ENCODE data around the gene WAS.
"Not testable (repeated sequence)": the region's sequence is repeated elsewhere in the genome, so short reads cannot be mapped to it uniquely, and the experiment has no call there.

The WAS gene

DNA sequence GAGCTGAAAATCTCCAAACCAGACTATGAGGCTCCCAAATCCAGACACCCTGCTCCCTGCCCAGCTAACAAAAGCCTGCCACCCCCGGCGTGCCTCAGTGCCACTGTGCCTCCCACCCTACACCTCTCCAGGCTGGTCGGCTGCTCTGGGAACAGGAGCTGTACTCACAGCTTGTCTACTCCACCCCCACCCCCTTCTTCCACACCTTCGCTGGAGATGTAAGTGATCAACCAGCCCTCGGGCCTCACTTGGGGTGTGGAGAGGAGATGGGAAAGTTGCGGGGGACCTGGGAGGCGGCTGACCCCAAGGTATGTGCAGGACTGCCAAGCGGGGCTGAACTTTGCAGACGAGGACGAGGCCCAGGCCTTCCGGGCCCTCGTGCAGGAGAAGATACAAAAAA lies 1.8 kb downstream of the WAS start:
- ATAC-seq, result no peak
- no peak for DNase-seq

- no peak for ATAC-seq
- no peak for DNase-seq
Observed at GRCh38 chrX:48688531-48689150, 5.0 kb downstream of the WAS start.

DNA sequence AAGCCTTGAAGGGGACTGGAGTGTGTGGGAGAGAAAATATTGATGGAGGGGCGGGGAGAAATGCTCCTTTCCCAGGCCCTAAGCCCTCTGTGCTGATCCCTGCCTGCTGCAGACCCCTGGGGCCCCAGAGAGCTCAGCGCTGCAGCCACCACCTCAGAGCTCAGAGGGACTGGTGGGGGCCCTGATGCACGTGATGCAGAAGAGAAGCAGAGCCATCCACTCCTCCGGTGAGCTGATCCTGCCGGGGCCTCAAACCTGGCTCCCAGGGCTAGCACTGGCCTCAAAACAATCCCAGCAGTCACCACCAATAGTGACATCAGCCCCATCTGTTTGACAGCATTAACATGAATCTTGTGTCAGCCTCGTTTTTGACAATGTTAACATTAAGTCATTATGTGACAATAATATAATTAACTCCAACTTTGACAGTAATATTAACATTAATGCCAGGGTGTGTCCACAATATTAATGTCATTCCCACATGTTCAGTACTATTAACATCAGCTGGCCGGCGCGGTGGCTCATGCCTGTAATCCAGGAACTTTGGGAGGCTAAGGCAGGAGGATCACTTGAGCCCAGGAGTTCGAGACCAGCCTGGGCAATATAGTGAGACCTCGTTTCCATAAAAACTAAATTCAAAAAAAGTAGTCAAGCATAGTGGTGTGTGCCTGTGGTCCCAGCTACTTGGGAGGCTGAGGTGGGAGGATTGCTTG lies 5.8 kb downstream of the WAS start:
- ATAC-seq (no peak), DNase-seq (no peak)

- ATAC-seq, DNase-seq: not testable (repeated sequence)
Observed at GRCh38 chrX:48691746-48692145, 8.1 kb downstream of the WAS start.

DNA sequence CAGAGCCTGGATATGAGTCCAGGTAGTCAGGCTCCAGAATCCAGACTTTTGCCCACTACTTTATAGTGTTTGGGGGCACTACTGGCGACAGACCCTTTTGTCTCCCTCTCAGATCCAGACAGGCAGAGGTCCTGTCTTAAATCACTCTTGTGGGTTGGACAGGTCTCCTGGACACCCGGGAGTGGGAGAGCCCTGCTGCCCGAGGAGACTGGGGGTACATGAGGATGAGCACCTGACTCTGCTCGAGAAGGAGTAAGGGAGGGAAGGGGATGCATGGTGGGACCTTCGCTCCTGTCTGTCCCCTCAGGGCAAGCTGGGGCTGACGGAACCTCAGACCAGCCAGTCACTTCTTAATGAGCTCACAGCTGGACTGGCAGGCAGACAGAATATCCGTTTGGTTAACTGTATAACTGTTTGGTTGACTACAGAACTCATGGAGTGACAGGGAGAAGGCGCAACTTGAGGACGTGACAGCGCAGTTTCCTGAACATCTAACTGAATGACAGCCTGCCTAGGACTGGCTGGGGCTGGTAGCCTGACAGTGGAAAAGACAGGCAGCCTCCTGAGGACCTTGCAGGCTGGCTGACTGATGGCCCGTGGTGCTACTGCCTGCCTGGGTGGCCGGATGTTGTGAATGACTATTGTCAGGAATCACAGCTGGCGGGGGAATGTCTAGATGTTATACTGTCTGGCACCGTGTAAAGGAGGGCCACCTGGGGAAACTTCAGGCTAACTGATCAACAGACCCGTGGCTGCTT lies 11.4 kb downstream of the WAS start:
- DNase-seq (no peak), ATAC-seq (no peak)

- no peak for ATAC-seq
- DNase-seq, result no peak
Observed at GRCh38 chrX:48695534-48695896, 11.9 kb downstream of the WAS start.

DNA sequence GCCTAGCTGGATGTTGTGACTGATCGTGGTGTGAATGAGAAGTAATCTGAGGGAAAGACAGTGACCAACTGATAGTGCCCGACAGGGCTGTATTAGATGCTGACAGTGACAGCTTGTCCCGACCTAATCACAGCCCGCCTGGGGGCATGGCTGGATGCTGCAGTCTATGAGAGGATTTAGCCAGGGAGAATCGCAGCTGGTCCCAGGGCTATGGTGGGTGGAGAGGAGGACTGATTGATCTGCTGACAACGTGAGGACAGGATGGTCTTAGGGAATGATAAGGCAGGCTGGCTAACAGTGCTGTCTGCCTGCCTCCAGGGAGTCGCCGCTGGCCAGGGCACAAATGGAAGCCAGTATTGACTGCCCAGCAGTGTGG lies 12.3 kb downstream of the WAS start:
- ATAC-seq, result peak; percentile 1

DNA sequence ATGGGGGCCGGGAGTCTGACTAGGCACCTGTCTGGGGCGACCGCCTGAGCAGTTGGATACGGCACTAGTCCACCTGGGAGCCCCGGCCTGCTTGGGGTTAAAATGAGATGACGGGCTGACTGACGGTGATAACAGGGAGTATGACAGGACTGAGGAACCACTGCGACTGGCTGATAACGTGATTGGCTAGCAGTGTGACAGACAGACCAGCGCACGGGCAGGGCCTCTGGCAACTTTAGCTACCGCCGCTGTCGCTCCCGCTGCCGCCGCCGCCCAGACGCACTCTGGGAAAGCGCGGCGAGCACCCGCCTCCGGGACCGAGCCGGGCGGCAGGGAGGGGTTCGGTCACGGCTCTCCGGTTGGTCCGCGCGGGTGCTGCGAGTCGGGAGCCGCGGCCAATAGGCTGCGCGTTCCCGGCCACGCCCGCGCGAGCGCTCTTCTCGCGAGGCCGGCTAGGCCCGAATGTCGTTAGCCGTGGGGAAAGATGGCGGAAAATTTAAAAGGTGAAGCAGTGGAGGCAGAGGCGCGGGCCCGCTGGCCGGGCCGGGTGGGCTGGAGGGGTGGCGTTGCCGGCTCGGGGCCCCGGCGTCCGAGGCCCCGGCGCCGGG lies 12.8 kb downstream of the WAS start, which contains the start of gene SUV39H1:
TSS of gene SUV39H1 (plus strand) at position 434 of the 608 bp plus-strand sequence. CDS start at position 485, 51 bp downstream.
- DNase-seq, result peak; percentile 85

More for the DNA sequence above, 12.3 kb downstream of the WAS start:
- no peak for DNase-seq

GRCh38 chrX:48696909-48697727 lies 13.5 kb downstream of the WAS start:
- DNase-seq (peak; percentile 60), ATAC-seq (peak; percentile 25)

More for the DNA sequence above, 12.8 kb downstream of the WAS start, which contains the start of gene SUV39H1:
- ATAC-seq, result peak; percentile 96

GRCh38 chrX:48698306-48698705 lies 14.7 kb downstream of the WAS start:
- DNase-seq (no peak), ATAC-seq (no peak)

DNA sequence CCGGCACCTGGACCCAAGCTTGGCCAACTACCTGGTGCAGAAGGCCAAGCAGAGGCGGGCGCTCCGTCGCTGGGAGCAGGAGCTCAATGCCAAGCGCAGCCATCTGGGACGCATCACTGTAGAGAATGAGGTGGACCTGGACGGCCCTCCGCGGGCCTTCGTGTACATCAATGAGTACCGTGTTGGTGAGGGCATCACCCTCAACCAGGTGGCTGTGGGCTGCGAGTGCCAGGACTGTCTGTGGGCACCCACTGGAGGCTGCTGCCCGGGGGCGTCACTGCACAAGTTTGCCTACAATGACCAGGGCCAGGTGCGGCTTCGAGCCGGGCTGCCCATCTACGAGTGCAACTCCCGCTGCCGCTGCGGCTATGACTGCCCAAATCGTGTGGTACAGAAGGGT lies 16.6 kb downstream of the WAS start:
- ATAC-seq, result no peak
- no peak for DNase-seq

DNA sequence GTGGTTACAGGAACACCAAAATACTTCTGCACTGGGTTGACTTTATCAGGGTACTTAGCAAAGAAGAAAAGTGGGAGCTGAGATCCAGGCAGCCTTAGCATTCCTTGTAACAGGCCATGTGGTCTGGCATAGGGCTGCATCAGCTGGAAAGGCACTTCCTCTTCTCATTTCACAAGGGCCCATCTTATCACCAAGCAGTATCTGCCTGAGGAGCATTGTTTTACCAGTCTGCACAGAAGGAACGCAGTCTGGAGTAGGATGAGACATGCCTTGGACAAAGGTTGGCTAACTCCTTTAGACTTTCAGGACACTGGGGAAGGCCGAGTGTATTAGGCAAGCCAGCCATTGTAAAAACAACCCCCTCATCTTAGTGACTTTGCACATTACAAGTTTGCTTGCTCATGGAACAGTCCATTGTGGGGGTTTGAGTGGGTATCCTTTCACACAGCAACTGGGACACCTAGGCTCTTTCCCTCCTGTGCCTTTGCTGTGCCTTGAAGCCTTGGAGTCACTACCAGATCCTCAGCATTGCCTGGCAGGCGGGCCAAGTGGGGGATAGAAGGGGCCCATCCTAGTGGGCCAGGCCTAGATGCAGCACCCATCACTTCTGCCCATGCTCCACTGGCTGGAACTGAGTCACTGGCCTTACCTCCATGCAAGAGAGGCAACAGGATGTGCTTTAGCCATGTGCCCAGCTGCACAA lies 17.5 kb downstream of the WAS start:
- no peak for ATAC-seq
- DNase-seq, result no peak

- DNase-seq (no peak), ATAC-seq (no peak)
Observed at GRCh38 chrX:48702032-48702431, 18.4 kb downstream of the WAS start.

DNA sequence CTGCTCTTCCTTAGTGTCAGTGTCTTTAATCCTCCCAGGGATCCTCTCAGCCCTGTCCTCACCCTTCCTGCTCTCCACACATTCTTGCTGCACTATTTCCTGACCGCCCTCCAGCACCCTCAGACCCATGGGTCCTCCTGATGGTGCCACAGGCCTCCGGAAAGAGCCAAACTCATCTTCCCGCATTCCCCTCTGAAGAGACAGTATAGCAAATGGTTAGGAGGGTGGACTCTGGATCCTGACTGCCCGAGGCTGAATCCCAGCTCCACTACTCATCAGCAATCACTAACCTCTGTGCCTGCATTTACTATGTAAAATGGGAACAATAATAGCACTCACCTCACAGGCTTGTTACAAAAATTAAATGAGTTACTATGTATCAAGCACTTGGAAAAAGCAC lies 19.1 kb downstream of the WAS start:
- DNase-seq, result no peak
- ATAC-seq, result no peak

GRCh38 chrX:48703228-48703627 lies 19.6 kb downstream of the WAS start:
- ATAC-seq, result no peak

GRCh38 chrX:48703642-48704481 lies 20.3 kb downstream of the WAS start:
- ATAC-seq (no peak), DNase-seq (no peak)

More at GRCh38 chrX:48703228-48703627, 19.6 kb downstream of the WAS start:
- DNase-seq, result no peak

DNA sequence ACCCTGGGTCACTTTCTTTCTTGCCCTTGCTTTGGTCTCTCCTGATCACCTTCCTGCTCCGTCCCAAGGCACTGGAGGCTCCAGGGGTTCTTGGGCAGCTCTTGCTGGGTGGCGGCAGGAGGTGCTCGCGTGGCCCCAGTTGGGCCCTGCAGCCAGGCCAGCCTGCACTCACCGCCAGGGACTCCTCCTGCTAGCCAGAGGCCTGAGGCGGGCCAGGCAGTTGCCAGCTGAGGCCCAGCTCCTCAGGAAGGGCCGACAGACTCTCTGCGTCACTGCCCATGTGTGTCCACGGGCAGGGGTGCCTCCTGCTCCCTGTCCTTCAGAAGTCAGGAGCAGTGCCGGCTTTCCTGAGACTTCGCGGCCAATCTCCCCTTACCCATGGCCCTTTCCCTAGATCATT lies 22.3 kb downstream of the WAS start:
- DNase-seq, result no peak
- ATAC-seq, result no peak

DNA sequence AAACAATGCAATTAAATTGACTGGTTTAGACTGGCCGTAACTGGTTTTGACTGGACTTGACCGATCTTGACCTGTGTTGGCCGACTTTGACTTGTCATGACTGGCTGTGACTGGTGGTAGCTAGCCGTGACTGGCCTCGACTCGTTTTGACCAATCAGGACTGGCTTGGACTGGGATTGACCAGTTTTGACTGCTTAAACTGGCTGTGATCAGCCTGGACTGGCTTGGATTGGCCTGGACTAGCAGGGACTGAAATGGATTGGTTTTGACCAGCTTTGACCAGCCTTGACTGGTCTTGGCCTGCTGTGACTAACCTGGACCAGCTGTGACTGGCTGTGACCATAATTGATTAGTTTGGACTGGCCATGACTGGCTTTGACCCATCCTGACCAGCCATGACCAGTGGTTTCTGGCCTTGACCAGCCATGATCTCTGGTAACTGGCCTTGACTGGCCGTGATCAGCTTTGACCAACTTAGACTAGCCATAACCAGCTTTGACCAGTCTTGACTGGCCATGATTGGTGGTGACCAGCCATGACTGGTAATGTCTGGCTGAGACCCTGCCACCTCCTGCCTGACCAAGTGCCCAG lies 26.0 kb downstream of the WAS start:
- no peak for ATAC-seq

DNA sequence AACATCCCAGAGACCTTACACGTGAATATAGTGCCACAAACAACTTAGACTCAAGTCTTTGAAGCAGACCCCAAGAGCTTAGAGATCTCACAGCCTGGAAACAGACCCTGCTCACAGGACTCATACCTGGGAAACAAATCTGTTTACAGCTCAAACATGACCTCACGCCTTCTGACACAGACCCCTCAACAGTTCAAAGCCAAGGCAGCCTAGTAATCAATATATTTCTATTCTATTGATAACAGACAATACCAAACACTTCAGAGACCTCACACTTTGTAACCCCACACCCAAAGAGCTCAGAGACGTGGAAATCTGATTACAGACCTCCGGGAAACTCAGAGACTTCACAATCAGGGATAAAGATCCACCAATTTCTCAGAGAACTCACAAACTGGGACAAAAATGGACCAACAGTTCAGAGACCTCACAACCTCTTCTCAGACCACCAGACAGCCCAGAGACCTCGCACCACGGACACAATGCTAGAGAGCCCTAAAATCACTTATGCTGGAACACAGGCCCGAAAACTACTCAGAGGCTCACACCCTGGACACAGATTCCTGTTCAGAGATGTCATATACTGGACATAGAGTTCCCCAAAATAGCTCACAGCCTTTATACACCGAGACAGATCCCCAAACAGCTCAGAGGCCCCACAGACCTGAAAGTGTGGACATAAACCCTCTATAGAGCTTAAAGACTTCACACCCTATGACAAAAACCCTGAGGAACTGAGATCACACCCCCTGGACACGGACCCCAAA lies 27.7 kb downstream of the WAS start:
- DNase-seq, result no peak
- ATAC-seq, result no peak

More for the DNA sequence above, 26.0 kb downstream of the WAS start:
- DNase-seq, result no peak
